ENCODE results near the gene RNF13.
"Not testable (repeated sequence)": the region's sequence is repeated elsewhere in the genome, so short reads cannot be mapped to it uniquely, and the experiment has no call there.

RNF13 gene

DNA sequence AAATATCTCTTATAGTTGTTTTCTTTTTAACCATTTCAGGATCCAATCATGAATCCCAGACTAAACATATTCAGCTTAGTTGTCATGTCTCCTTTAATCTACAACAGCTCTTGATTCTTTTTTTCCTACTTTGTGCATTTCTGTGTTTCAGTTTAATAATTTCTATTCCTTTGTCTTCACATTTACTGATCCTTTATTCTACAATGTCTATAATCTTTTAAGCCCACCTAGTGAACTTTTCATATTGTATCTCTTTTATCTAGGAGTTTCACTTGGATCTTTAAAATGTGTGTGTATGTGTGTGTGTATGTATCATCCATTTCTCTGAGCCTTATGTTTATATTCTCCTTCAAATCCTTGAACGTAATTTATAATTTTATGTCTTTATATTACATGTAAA, 70.1 kb downstream of the RNF13 start:
- DNase-seq (ENCODE audit: low spot score) = no peak
- in situ Hi-C loops (cut with MboI; ENCODE audit: low sequenced_read_pairs, unreplicated experiment) = no loop called here
- TF ChIP-seq, protein P1, sequence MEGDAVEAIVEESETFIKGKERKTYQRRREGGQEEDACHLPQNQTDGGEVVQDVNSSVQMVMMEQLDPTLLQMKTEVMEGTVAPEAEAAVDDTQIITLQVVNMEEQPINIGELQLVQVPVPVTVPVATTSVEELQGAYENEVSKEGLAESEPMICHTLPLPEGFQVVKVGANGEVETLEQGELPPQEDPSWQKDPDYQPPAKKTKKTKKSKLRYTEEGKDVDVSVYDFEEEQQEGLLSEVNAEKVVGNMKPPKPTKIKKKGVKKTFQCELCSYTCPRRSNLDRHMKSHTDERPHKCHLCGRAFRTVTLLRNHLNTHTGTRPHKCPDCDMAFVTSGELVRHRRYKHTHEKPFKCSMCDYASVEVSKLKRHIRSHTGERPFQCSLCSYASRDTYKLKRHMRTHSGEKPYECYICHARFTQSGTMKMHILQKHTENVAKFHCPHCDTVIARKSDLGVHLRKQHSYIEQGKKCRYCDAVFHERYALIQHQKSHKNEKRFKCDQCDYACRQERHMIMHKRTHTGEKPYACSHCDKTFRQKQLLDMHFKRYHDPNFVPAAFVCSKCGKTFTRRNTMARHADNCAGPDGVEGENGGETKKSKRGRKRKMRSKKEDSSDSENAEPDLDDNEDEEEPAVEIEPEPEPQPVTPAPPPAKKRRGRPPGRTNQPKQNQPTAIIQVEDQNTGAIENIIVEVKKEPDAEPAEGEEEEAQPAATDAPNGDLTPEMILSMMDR (IDR thresholded peaks at IDR 0.05; ENCODE audit: borderline replicate concordance, control extremely low read depth, extremely low read depth, insufficient read depth, missing control alignments) = no peak

DNA sequence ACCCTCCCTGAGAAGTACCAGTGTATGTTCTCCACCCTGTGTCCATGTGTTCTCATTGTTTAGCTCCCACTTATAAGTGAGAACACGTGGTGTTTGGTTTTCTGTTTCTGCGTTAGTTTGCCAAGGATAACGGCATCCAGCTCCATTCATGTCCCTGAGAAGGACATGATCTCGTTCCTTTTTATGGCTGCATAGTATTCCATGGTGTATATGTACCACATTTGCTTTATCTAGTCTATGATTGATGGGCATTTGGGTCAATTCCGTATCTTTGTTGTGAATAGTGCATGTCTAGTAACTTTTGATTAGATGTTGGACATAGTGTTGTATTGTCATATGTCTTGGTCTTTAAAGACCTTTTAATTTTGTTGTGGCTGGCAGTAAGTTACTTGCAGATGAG, 70.8 kb downstream of the RNF13 start:
- in situ Hi-C loops (cut with MboI; ENCODE audit: low sequenced_read_pairs, unreplicated experiment); DNase-seq (ENCODE audit: low spot score): not testable (repeated sequence)

GRCh38 chr3:149884848-149885247, 71.8 kb downstream of the RNF13 start:
- in situ Hi-C loops (cut with MboI; ENCODE audit: low sequenced_read_pairs, unreplicated experiment); DNase-seq (ENCODE audit: low spot score): not testable (repeated sequence)

GRCh38 chr3:149886957-149887356, 73.9 kb downstream of the RNF13 start:
- TF ChIP-seq, protein P1 (IDR thresholded peaks at IDR 0.05; ENCODE audit: borderline replicate concordance, control extremely low read depth, extremely low read depth, insufficient read depth, missing control alignments) = no peak
- in situ Hi-C loops (cut with MboI; ENCODE audit: low sequenced_read_pairs, unreplicated experiment) = no loop called here
- no peak for DNase-seq (ENCODE audit: low spot score)

GRCh38 chr3:149891621-149892020, 78.6 kb downstream of the RNF13 start:
- TF ChIP-seq, protein P1 (IDR thresholded peaks at IDR 0.05; ENCODE audit: borderline replicate concordance, control extremely low read depth, extremely low read depth, insufficient read depth, missing control alignments) = no peak
- DNase-seq (ENCODE audit: low spot score) = no peak
- in situ Hi-C loops (cut with MboI; ENCODE audit: low sequenced_read_pairs, unreplicated experiment) = no loop called here

DNA sequence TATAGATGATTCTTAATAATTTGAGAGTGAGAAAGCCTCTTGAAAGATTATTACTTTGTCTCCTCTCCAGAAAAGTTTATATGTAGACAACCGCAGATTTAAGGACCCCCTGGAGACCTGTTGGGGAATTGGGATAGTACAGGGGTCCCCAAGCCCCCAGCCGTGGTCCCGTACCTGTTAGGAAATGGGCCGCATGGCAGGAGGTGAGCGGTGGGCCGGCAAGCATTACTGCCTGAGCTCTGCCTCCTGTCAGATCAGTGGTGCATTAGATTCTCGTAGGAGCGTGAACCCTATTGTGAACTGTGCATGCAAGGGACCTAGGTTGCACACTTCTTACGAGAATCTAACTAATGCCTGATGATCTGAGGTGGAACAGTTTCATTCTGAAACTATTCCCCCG, 79.4 kb downstream of the RNF13 start:
- in situ Hi-C loops (cut with MboI; ENCODE audit: low sequenced_read_pairs, unreplicated experiment) = no loop called here
- DNase-seq (ENCODE audit: low spot score) = no peak
- TF ChIP-seq, protein P1 (IDR thresholded peaks at IDR 0.05; ENCODE audit: borderline replicate concordance, control extremely low read depth, extremely low read depth, insufficient read depth, missing control alignments) = no peak

GRCh38 chr3:149894205-149894604, 81.2 kb downstream of the RNF13 start:
- no peak for DNase-seq (ENCODE audit: low spot score)
- in situ Hi-C loops (cut with MboI; ENCODE audit: low sequenced_read_pairs, unreplicated experiment) = no loop called here
- TF ChIP-seq, protein P1 (IDR thresholded peaks at IDR 0.05; ENCODE audit: borderline replicate concordance, control extremely low read depth, extremely low read depth, insufficient read depth, missing control alignments) = no peak

GRCh38 chr3:149895339-149895738, 82.3 kb downstream of the RNF13 start:
- TF ChIP-seq, protein P1 (IDR thresholded peaks at IDR 0.05; ENCODE audit: borderline replicate concordance, control extremely low read depth, extremely low read depth, insufficient read depth, missing control alignments) = no peak
- DNase-seq (ENCODE audit: low spot score) = no peak
- in situ Hi-C loops (cut with MboI; ENCODE audit: low sequenced_read_pairs, unreplicated experiment) = no loop called here
